Activated CD8-positive, alpha-beta memory T cell treated with anti-CD3 and anti-CD28 coated beads for 24 hours (primary cell): ENCODE data around the gene KCNE5.
"Not testable (repeated sequence)": the region's sequence is repeated elsewhere in the genome, so short reads cannot be mapped to it uniquely, and the experiment has no call there.

Experiments
- DNase-seq: peaks from one replicate; pipeline ENCODE4 v3.0.0-alpha.2; 2020

Gene KCNE5

GRCh38 chrX:109624641-109625616 is at the start of gene KCNE5:
TSS of gene KCNE5 (minus strand) at chrX:109625172. CDS start at chrX:109625020, 152 bp downstream.
- no peak for DNase-seq

- DNase-seq, result no peak
These were observed 47.3 kb upstream of the KCNE5 start for GRCh38 chrX:109672239-109672638.

GRCh38 chrX:109671170-109671569 is 46.2 kb upstream of the KCNE5 start:
- DNase-seq, result not testable (repeated sequence)

GRCh38 chrX:109667986-109668385 is 43.0 kb upstream of the KCNE5 start:
- DNase-seq, result no peak

GRCh38 chrX:109660435-109661143 is 35.6 kb upstream of the KCNE5 start:
- no peak for DNase-seq

- DNase-seq, result no peak
These were observed 33.4 kb upstream of the KCNE5 start for GRCh38 chrX:109658391-109658790.

GRCh38 chrX:109657364-109657763 is 32.4 kb upstream of the KCNE5 start:
- not testable (repeated sequence) for DNase-seq

GRCh38 chrX:109656774-109657173 is 31.8 kb upstream of the KCNE5 start:
- DNase-seq, result no peak

- no peak for DNase-seq
These were observed 30.7 kb upstream of the KCNE5 start for GRCh38 chrX:109655502-109656201.

GRCh38 chrX:109654516-109655109 is 29.6 kb upstream of the KCNE5 start:
- DNase-seq, result no peak

- DNase-seq, result not testable (repeated sequence)
These were observed 19.7 kb upstream of the KCNE5 start for GRCh38 chrX:109644671-109645070.

- no peak for DNase-seq
These were observed 18.7 kb upstream of the KCNE5 start for GRCh38 chrX:109643687-109644086.

- no peak for DNase-seq
These were observed 13.2 kb upstream of the KCNE5 start for GRCh38 chrX:109638158-109638557.

- DNase-seq, result not testable (repeated sequence)
These were observed 12.5 kb upstream of the KCNE5 start for GRCh38 chrX:109637477-109637876.

- DNase-seq, result no peak
These were observed 10.2 kb upstream of the KCNE5 start for GRCh38 chrX:109635146-109635545.

GRCh38 chrX:109632906-109633504 is 8.0 kb upstream of the KCNE5 start:
- DNase-seq, result no peak

- DNase-seq, result no peak
These were observed 4.3 kb upstream of the KCNE5 start for GRCh38 chrX:109629310-109629709.

GRCh38 chrX:109626637-109627036 is 1.7 kb upstream of the KCNE5 start:
- DNase-seq, result no peak

- no peak for DNase-seq
These were observed 975 bp downstream of the KCNE5 start for GRCh38 chrX:109623997-109624396.

GRCh38 chrX:109622270-109622669 is 2.7 kb downstream of the KCNE5 start:
- no peak for DNase-seq

GRCh38 chrX:109619771-109620170 is 5.2 kb downstream of the KCNE5 start:
- DNase-seq, result no peak

- no peak for DNase-seq
These were observed 10.0 kb downstream of the KCNE5 start for GRCh38 chrX:109614951-109615350.
